ENCODE measurements around the gene GLUD2.

GLUD2 gene

GRCh38 chrX:121030083-121030482 lies 17.3 kb upstream of the GLUD2 start:
- Histone ChIP-seq H3K27me3 (ENCODE audit: insufficient read depth, poor library complexity, severe bottlenecking) (no peaks in the 10 kb centered on the region), H3K4me3 (ENCODE audit: severe bottlenecking) (no peak overlapping the region), H3K4me1 (ENCODE audit: insufficient read depth, poor library complexity, severe bottlenecking) (no peaks in the 10 kb centered on the region), H3K36me3 (ENCODE audit: low read depth) (no peaks in the 10 kb centered on the region), H3K9me3 (ENCODE audit: severe bottlenecking) (no peaks in the 10 kb centered on the region), H3K27ac (ENCODE audit: poor library complexity, severe bottlenecking) (no peak overlapping the region)
- TF ChIP-seq, protein P1, sequence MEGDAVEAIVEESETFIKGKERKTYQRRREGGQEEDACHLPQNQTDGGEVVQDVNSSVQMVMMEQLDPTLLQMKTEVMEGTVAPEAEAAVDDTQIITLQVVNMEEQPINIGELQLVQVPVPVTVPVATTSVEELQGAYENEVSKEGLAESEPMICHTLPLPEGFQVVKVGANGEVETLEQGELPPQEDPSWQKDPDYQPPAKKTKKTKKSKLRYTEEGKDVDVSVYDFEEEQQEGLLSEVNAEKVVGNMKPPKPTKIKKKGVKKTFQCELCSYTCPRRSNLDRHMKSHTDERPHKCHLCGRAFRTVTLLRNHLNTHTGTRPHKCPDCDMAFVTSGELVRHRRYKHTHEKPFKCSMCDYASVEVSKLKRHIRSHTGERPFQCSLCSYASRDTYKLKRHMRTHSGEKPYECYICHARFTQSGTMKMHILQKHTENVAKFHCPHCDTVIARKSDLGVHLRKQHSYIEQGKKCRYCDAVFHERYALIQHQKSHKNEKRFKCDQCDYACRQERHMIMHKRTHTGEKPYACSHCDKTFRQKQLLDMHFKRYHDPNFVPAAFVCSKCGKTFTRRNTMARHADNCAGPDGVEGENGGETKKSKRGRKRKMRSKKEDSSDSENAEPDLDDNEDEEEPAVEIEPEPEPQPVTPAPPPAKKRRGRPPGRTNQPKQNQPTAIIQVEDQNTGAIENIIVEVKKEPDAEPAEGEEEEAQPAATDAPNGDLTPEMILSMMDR (IDR thresholded peaks at IDR 0.05; ENCODE audit: poor library complexity, severe bottlenecking) = no peak
- ATAC-seq (ENCODE audit: low read depth) (no peak), DNase-seq (ENCODE audit: low spot score) (no peak)

DNA sequence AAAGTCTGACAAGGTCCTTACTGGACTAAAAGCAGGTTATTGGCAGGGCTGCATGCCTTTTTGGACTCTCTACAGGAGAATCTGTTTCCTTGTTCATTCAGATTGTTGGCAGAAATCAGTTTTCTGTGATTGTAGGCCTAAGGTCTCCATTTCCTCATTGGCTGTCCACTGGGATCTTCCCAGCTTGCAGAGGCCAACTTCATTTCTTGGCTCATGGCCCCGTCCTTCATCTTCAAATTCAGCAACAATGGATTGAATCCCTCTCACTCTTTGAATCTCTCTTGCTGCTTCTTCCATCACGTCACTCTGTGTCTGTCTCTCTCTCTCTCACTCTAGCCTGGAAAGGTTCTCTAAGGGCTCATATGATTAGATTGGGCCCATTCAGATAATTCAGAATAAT lies 14.9 kb upstream of the GLUD2 start:
- no peaks in the 10 kb centered on the region for H3K27me3 ChIP-seq (ENCODE audit: insufficient read depth, poor library complexity, severe bottlenecking)
- no peak overlapping the region for H3K27ac ChIP-seq (ENCODE audit: poor library complexity, severe bottlenecking)
- H3K36me3 ChIP-seq (ENCODE audit: low read depth) = no peaks in the 10 kb centered on the region
- ATAC-seq (ENCODE audit: low read depth) = no peak
- TF ChIP-seq, protein P1 (IDR thresholded peaks at IDR 0.05; ENCODE audit: poor library complexity, severe bottlenecking) = no peak
- no peaks in the 10 kb centered on the region for H3K9me3 ChIP-seq (ENCODE audit: severe bottlenecking)
- no peak for DNase-seq (ENCODE audit: low spot score)
- peaks cover 9% of the 10 kb centered on the region for H3K4me1 ChIP-seq (ENCODE audit: insufficient read depth, poor library complexity, severe bottlenecking)
- H3K4me3 ChIP-seq (ENCODE audit: severe bottlenecking) = no peak overlapping the region

- H3K9me3 ChIP-seq (ENCODE audit: severe bottlenecking) = no peaks in the 10 kb centered on the region
- H3K27me3 ChIP-seq (ENCODE audit: insufficient read depth, poor library complexity, severe bottlenecking) = no peaks in the 10 kb centered on the region
- TF ChIP-seq, protein P1 (IDR thresholded peaks at IDR 0.05; ENCODE audit: poor library complexity, severe bottlenecking) = no peak
- no peaks in the 10 kb centered on the region for H3K36me3 ChIP-seq (ENCODE audit: low read depth)
- H3K4me3 ChIP-seq (ENCODE audit: severe bottlenecking) = no peak overlapping the region
- H3K4me1 ChIP-seq (ENCODE audit: insufficient read depth, poor library complexity, severe bottlenecking) = peaks cover 9% of the 10 kb centered on the region
- no peak for DNase-seq (ENCODE audit: low spot score)
- H3K27ac ChIP-seq (ENCODE audit: poor library complexity, severe bottlenecking) = no peak overlapping the region
- no peak for ATAC-seq (ENCODE audit: low read depth)
Observed at GRCh38 chrX:121036137-121036536, 11.3 kb upstream of the GLUD2 start.

DNA sequence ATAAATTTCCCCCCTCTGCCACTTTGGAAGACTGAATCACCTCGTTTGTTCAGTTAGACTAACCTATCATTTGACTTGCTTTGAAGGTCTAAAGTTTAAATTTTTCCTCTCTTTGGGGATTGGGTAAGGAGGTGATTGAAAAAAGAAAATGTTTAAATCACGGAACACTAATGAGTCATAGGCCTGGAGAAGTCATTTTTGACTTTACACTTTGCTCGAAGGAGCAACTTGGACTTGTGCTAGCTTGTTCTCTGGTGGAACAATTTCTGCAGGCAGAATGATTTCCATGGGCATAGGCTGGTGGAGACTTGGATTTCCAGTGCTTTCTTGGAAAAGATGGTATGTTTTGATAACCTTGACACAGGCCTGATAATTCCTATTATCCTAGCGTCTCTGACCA lies 10.5 kb upstream of the GLUD2 start:
- no peaks in the 10 kb centered on the region for H3K27me3 ChIP-seq (ENCODE audit: insufficient read depth, poor library complexity, severe bottlenecking)
- H3K4me1 ChIP-seq (ENCODE audit: insufficient read depth, poor library complexity, severe bottlenecking) = peaks cover 9% of the 10 kb centered on the region
- H3K36me3 ChIP-seq (ENCODE audit: low read depth) = no peaks in the 10 kb centered on the region
- ATAC-seq (ENCODE audit: low read depth) = peak; percentile 77
- TF ChIP-seq, protein P1 (IDR thresholded peaks at IDR 0.05; ENCODE audit: poor library complexity, severe bottlenecking) = no peak
- DNase-seq (ENCODE audit: low spot score) = no peak
- no peaks in the 10 kb centered on the region for H3K9me3 ChIP-seq (ENCODE audit: severe bottlenecking)
- no peak overlapping the region for H3K4me3 ChIP-seq (ENCODE audit: severe bottlenecking)
- H3K27ac ChIP-seq (ENCODE audit: poor library complexity, severe bottlenecking) = peak overlapping the region; percentile 24

GRCh38 chrX:121050781-121051180 lies 3.4 kb downstream of the GLUD2 start:
- TF ChIP-seq, protein P1 (IDR thresholded peaks at IDR 0.05; ENCODE audit: poor library complexity, severe bottlenecking) = no peak
- no peak overlapping the region for H3K4me3 ChIP-seq (ENCODE audit: severe bottlenecking)
- H3K27ac ChIP-seq (ENCODE audit: poor library complexity, severe bottlenecking) = no peak overlapping the region
- H3K9me3 ChIP-seq (ENCODE audit: severe bottlenecking) = no peaks in the 10 kb centered on the region
- no peaks in the 10 kb centered on the region for H3K4me1 ChIP-seq (ENCODE audit: insufficient read depth, poor library complexity, severe bottlenecking)
- no peaks in the 10 kb centered on the region for H3K27me3 ChIP-seq (ENCODE audit: insufficient read depth, poor library complexity, severe bottlenecking)
- DNase-seq (ENCODE audit: low spot score) (no peak), ATAC-seq (ENCODE audit: low read depth) (no peak)
- no peaks in the 10 kb centered on the region for H3K36me3 ChIP-seq (ENCODE audit: low read depth)
